ENCODE data around the gene SLC25A34. TPM values are rescaled to one million over a fixed set of nuclear protein-coding genes. Genes with fewer than 3 reads are reported as not detected.

The SLC25A34 gene
- total RNA-seq, 1 donor from 2014 or later: under 0.01 TPM

GRCh38 chr1:15707239-15707925 is 28.7 kb upstream of the SLC25A34 start:
- TF ChIP-seq CTCF (IDR thresholded peaks at IDR 0.05; ENCODE audit: insufficient read depth, low read length, severe bottlenecking): no peak
- H3K27me3 ChIP-seq (ENCODE audit: control insufficient read depth, insufficient read depth, low read length): no peaks in the 10 kb centered on the region
- H3K36me3 ChIP-seq (ENCODE audit: control insufficient read depth, insufficient read depth, low read length): peaks cover 8% of the 10 kb centered on the region
- FAIRE-seq (no peak), DNase-seq (ENCODE audit: low read depth) (no peak)
- H3K4me3 ChIP-seq (ENCODE audit: low read depth, low read length): no peak overlapping the region

GRCh38 chr1:15708486-15709137 is 27.4 kb upstream of the SLC25A34 start:
- no peak overlapping the region for H3K4me3 ChIP-seq (ENCODE audit: low read depth, low read length)
- H3K36me3 ChIP-seq (ENCODE audit: control insufficient read depth, insufficient read depth, low read length): peaks cover 8% of the 10 kb centered on the region
- H3K27me3 ChIP-seq (ENCODE audit: control insufficient read depth, insufficient read depth, low read length): no peaks in the 10 kb centered on the region
- TF ChIP-seq CTCF (IDR thresholded peaks at IDR 0.05; ENCODE audit: insufficient read depth, low read length, severe bottlenecking): no peak
- FAIRE-seq (no peak), DNase-seq (ENCODE audit: low read depth) (no peak)

GRCh38 chr1:15709226-15709625 is 26.8 kb upstream of the SLC25A34 start:
- no peak for DNase-seq (ENCODE audit: low read depth)
- no peak for FAIRE-seq
- TF ChIP-seq CTCF (IDR thresholded peaks at IDR 0.05; ENCODE audit: insufficient read depth, low read length, severe bottlenecking): no peak
- no peak overlapping the region for H3K4me3 ChIP-seq (ENCODE audit: low read depth, low read length)
- H3K36me3 ChIP-seq (ENCODE audit: control insufficient read depth, insufficient read depth, low read length): peaks cover 8% of the 10 kb centered on the region
- H3K27me3 ChIP-seq (ENCODE audit: control insufficient read depth, insufficient read depth, low read length): no peaks in the 10 kb centered on the region

GRCh38 chr1:15712168-15712567 is 23.9 kb upstream of the SLC25A34 start:
- peaks cover 12% of the 10 kb centered on the region for H3K36me3 ChIP-seq (ENCODE audit: control insufficient read depth, insufficient read depth, low read length)
- no peaks in the 10 kb centered on the region for H3K27me3 ChIP-seq (ENCODE audit: control insufficient read depth, insufficient read depth, low read length)
- TF ChIP-seq CTCF (IDR thresholded peaks at IDR 0.05; ENCODE audit: insufficient read depth, low read length, severe bottlenecking): no peak
- FAIRE-seq (no peak), DNase-seq (ENCODE audit: low read depth) (no peak)
- no peak overlapping the region for H3K4me3 ChIP-seq (ENCODE audit: low read depth, low read length)

- H3K4me3 ChIP-seq (ENCODE audit: low read depth, low read length): no peak overlapping the region
- no peak for TF ChIP-seq CTCF (IDR thresholded peaks at IDR 0.05; ENCODE audit: insufficient read depth, low read length, severe bottlenecking)
- FAIRE-seq: peak; percentile 86
- H3K27me3 ChIP-seq (ENCODE audit: control insufficient read depth, insufficient read depth, low read length): no peaks in the 10 kb centered on the region
- no peak for DNase-seq (ENCODE audit: low read depth)
- H3K36me3 ChIP-seq (ENCODE audit: control insufficient read depth, insufficient read depth, low read length): peaks cover 25% of the 10 kb centered on the region
These were observed 21.5 kb upstream of the SLC25A34 start for GRCh38 chr1:15714406-15715136.

Measured in bronchial epithelial cell (primary cell).